Sciatic nerve (tissue), 2 donors: ENCODE data around the gene MAST4. TPM values are rescaled to one million over a fixed set of nuclear protein-coding genes. Genes with fewer than 3 reads are reported as not detected.

ENCODE experiments used
- ATAC-seq: fragments of 200-7000 bp; cut with Tn5 transposase; one replicate; pipeline ENCODE4 v1.9.1; 2020; ENCODE audit warnings: mild to moderate bottlenecking, moderate library complexity
- DNase-seq: peaks from one replicate; pipeline ENCODE4 v3.0.0-alpha.2; 2020; ENCODE audit warnings: low spot score
- intact Hi-C: fragments of 100-400 bp; cut with DNase I; formaldehyde crosslinking; loops from one replicate; pipeline ENCODE4 v1.14.2; 2022
- total RNA-seq: library from RNA; stranded (reverse); fragmentation: NEBNext Ultra II Directional; extraction: Animal tissue kit (Norgen Biotek cat#: 25700); gene quantifications from one replicate; pipeline ENCODE4 v1.2.1, GENCODE V29; 2021
- donor health status: DM: no; HTN: no; CAD: no.
- donor health status: DM: no; HTN: no; CAD: no.

MAST4 gene
- total RNA-seq, 1 donor from 2014 or later = 47.9 TPM

GRCh38 chr5:66639037-66639436 is 42.8 kb downstream of the MAST4 start:
- DNase-seq (no peak), ATAC-seq (no peak)
- intact Hi-C loops = no loop called here

GRCh38 chr5:66642538-66642937 is 46.3 kb downstream of the MAST4 start:
- intact Hi-C loops = no loop called here
- no peak for ATAC-seq
- DNase-seq = no peak

GRCh38 chr5:66643387-66643786 is 47.2 kb downstream of the MAST4 start:
- intact Hi-C loops = no loop called here
- no peak for ATAC-seq
- DNase-seq = no peak

- ATAC-seq = no peak
- no peak for DNase-seq
- intact Hi-C loops = no loop called here
These were observed 47.9 kb downstream of the MAST4 start for GRCh38 chr5:66644111-66644510.

- intact Hi-C loops = no loop called here
- DNase-seq = no peak
- no peak for ATAC-seq
These were observed 48.8 kb downstream of the MAST4 start for GRCh38 chr5:66645039-66645438.

GRCh38 chr5:66646570-66646969 is 50.4 kb downstream of the MAST4 start:
- DNase-seq = no peak

GRCh38 chr5:66647146-66647856 is 51.1 kb downstream of the MAST4 start:
- intact Hi-C loops = no loop called here
- ATAC-seq = peak; percentile 45
- no peak for DNase-seq

More at GRCh38 chr5:66646570-66646969, 50.4 kb downstream of the MAST4 start:
- ATAC-seq = peak; percentile 32
- intact Hi-C loops = no loop called here

- no peak for ATAC-seq
- DNase-seq = no peak
- intact Hi-C loops = no loop called here
These were observed 56.6 kb downstream of the MAST4 start for GRCh38 chr5:66652818-66653217.

- no peak for DNase-seq
- ATAC-seq = no peak
- intact Hi-C loops = no loop called here
These were observed 57.1 kb downstream of the MAST4 start for GRCh38 chr5:66653325-66653724.

- ATAC-seq (peak; percentile 84), DNase-seq (no peak)
- intact Hi-C loops = no loop called here
These were observed 59.5 kb downstream of the MAST4 start for GRCh38 chr5:66655395-66656324.

GRCh38 chr5:66658516-66658915 is 62.3 kb downstream of the MAST4 start:
- ATAC-seq = no peak

GRCh38 chr5:66659780-66660179 is 63.6 kb downstream of the MAST4 start:
- intact Hi-C loops = no loop called here
- no peak for ATAC-seq
- DNase-seq = no peak

More at GRCh38 chr5:66658516-66658915, 62.3 kb downstream of the MAST4 start:
- DNase-seq = no peak
- intact Hi-C loops = no loop called here

GRCh38 chr5:66660396-66660795 is 64.2 kb downstream of the MAST4 start:
- DNase-seq (no peak), ATAC-seq (no peak)
- intact Hi-C loops = no loop called here

- intact Hi-C loops = no loop called here
- ATAC-seq (peak; percentile 63), DNase-seq (no peak)
These were observed 65.0 kb downstream of the MAST4 start for GRCh38 chr5:66661149-66661548.

- ATAC-seq (no peak), DNase-seq (no peak)
- intact Hi-C loops = no loop called here
These were observed 70.6 kb downstream of the MAST4 start for GRCh38 chr5:66666778-66667177.

- intact Hi-C loops = no loop called here
- ATAC-seq = no peak
- no peak for DNase-seq
These were observed 73.1 kb downstream of the MAST4 start for GRCh38 chr5:66669086-66669861.

- DNase-seq (no peak), ATAC-seq (no peak)
- intact Hi-C loops = no loop called here
These were observed 73.6 kb downstream of the MAST4 start for GRCh38 chr5:66669862-66670195.

GRCh38 chr5:66671305-66671704 is 75.1 kb downstream of the MAST4 start:
- no peak for ATAC-seq
- intact Hi-C loops = no loop called here
- no peak for DNase-seq

- intact Hi-C loops = no loop called here
- ATAC-seq = no peak
- no peak for DNase-seq
These were observed 78.6 kb downstream of the MAST4 start for GRCh38 chr5:66674802-66675201.

- intact Hi-C loops = no loop called here
- ATAC-seq (peak; percentile 28), DNase-seq (no peak)
These were observed 79.2 kb downstream of the MAST4 start for GRCh38 chr5:66675406-66675805.
